HT-29 (cell line): Measurements from ENCODE around the gene KBTBD7. TPM values are rescaled to one million over a fixed set of nuclear protein-coding genes. Genes with fewer than 3 reads are reported as not detected.
"Not testable (repeated sequence)": the region's sequence is repeated elsewhere in the genome, so short reads cannot be mapped to it uniquely, and the experiment has no call there.

Source experiments
- DNase-seq: peaks from one replicate; pipeline ENCODE4 v3.0.0-alpha.2; 2015; ENCODE audit warnings: low spot score
- total RNA-seq: library from RNA; depleted of rRNA; stranded (reverse); fragments of >200 nt; shearing (Covaris generic); gene quantifications from 2 replicates; pipeline ENCODE4 v1.2.3, GENCODE V29; 2014

Gene KBTBD7
- total RNA-seq, 1 experiment from 2014 or later, result 7.4 TPM

GRCh38 chr13:41196620-41197019 is 2.3 kb upstream of the KBTBD7 start:
- DNase-seq, result peak; percentile 58

GRCh38 chr13:41196011-41196410 is 1.6 kb upstream of the KBTBD7 start:
- DNase-seq, result no peak

GRCh38 chr13:41193469-41193868 is 900 bp downstream of the KBTBD7 start:
- no peak for DNase-seq

GRCh38 chr13:41188584-41188983 is 5.8 kb downstream of the KBTBD7 start:
- no peak for DNase-seq

GRCh38 chr13:41186481-41186880 is 7.9 kb downstream of the KBTBD7 start:
- no peak for DNase-seq

GRCh38 chr13:41182231-41182630 is 12.1 kb downstream of the KBTBD7 start:
- no peak for DNase-seq

- no peak for DNase-seq
Observed at GRCh38 chr13:41179593-41180250, 14.6 kb downstream of the KBTBD7 start.

- DNase-seq, result peak; percentile 36
Observed at GRCh38 chr13:41178040-41178439, 16.3 kb downstream of the KBTBD7 start.

GRCh38 chr13:41177616-41178015 is 16.8 kb downstream of the KBTBD7 start:
- DNase-seq, result no peak

- DNase-seq, result not testable (repeated sequence)
Observed at GRCh38 chr13:41175576-41175975, 18.8 kb downstream of the KBTBD7 start.

GRCh38 chr13:41162151-41162550 is 32.2 kb downstream of the KBTBD7 start:
- no peak for DNase-seq

- DNase-seq, result no peak
Observed at GRCh38 chr13:41159174-41159573, 35.2 kb downstream of the KBTBD7 start.

- no peak for DNase-seq
Observed at GRCh38 chr13:41157048-41157717, 37.2 kb downstream of the KBTBD7 start.

- no peak for DNase-seq
Observed at GRCh38 chr13:41156620-41157019, 37.7 kb downstream of the KBTBD7 start.

GRCh38 chr13:41154042-41154441 is 40.3 kb downstream of the KBTBD7 start:
- no peak for DNase-seq

GRCh38 chr13:41152005-41152404 is 42.4 kb downstream of the KBTBD7 start:
- DNase-seq, result no peak

- DNase-seq, result no peak
Observed at GRCh38 chr13:41150058-41150457, 44.3 kb downstream of the KBTBD7 start.

- DNase-seq, result peak; percentile 35
Observed at GRCh38 chr13:41148419-41149283, 45.7 kb downstream of the KBTBD7 start.

GRCh38 chr13:41145136-41145908 is 49.0 kb downstream of the KBTBD7 start:
- no peak for DNase-seq

GRCh38 chr13:41144576-41144975 is 49.8 kb downstream of the KBTBD7 start:
- no peak for DNase-seq
